Neutrophil (primary cell): ENCODE measurements around the gene GALNTL6.

ENCODE experiments used
- H3K27ac ChIP-seq: fragments of 200-600 bp; sonication (generic); 2 replicates; pipeline ENCODE4 v1.5.1; 2016; ENCODE audit warnings: mild to moderate bottlenecking, moderate library complexity
- H3K27me3 ChIP-seq: fragments of 200-600 bp; sonication (generic); 2 replicates; pipeline ENCODE4 v1.6.0; 2016; ENCODE audit warnings: mild to moderate bottlenecking
- H3K36me3 ChIP-seq: fragments of 200-600 bp; sonication (generic); 2 replicates; pipeline ENCODE4 v1.5.1; 2017
- H3K4me1 ChIP-seq, 2 experiments: fragments of 200-600 bp in 1 of 2; sonication (generic) in 1 of 2; 1 replicate in 1 of 2; 2 replicates in 1 of 2; pipeline versions ENCODE4 v1.5.1 to v1.6.1; 2013 to 2016; ENCODE audit warnings: low read depth in 1 of 2, low read length in 1 of 2, mild to moderate bottlenecking in 1 of 2, moderate library complexity in 1 of 2; ENCODE audit not compliant: control insufficient read depth in 1 of 2, insufficient read depth in 1 of 2
- H3K4me3 ChIP-seq, 2 experiments: fragments of 200-600 bp in 1 of 2; sonication (generic) in 1 of 2; 1 replicate in 1 of 2; 2 replicates in 1 of 2; pipeline ENCODE4 v1.5.1; 2013 to 2016; ENCODE audit warnings: low read depth in 1 of 2, low read length in 1 of 2, mild to moderate bottlenecking in 1 of 2, moderate library complexity in 1 of 2
- H3K9me3 ChIP-seq: fragments of 200-600 bp; sonication (generic); 2 replicates; pipeline ENCODE4 v1.5.1; 2016
- CTCF ChIP-seq: fragments of 200-600 bp; sonication (generic); IDR thresholded peaks from 2 replicates; pipeline ENCODE4 v1.5.1; 2016; ENCODE audit warnings: antibody characterized with exemption

The GALNTL6 gene

GRCh38 chr4:173057901-173058300 lies 1244.7 kb downstream of the GALNTL6 start:
- Histone ChIP-seq H3K9me3 (no peaks in the 10 kb centered on the region), H3K4me3 (no peak overlapping the region), H3K27me3 (no peaks in the 10 kb centered on the region), H3K4me1 (no peaks in the 10 kb centered on the region), H3K36me3 (no peaks in the 10 kb centered on the region), H3K27ac (no peak overlapping the region)
- no peak for TF ChIP-seq CTCF

DNA sequence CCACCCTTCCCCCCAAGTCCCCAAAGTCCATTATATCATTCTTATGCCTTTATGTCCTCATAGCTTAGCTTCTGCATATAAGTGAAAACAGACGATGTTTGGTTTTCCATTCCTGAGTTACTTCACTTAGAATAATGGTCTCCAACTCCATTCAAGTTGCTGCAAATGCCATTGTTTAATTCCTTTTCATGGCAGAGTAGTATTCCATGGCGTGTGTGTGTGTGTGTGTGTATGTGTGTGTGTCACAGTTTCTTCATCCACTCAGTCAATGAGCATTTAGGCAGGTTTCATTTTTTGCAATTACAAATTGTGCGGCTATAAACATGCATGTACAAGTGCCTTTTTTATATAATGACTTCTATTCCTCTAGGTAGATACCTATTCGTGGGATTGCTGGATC lies 1248.0 kb downstream of the GALNTL6 start:
- Histone ChIP-seq H3K9me3 (no peaks in the 10 kb centered on the region), H3K36me3 (no peaks in the 10 kb centered on the region), H3K4me3 (no peak overlapping the region), H3K4me1 (no peaks in the 10 kb centered on the region), H3K27ac (no peak overlapping the region), H3K27me3 (no peaks in the 10 kb centered on the region)
- no peak for TF ChIP-seq CTCF

DNA sequence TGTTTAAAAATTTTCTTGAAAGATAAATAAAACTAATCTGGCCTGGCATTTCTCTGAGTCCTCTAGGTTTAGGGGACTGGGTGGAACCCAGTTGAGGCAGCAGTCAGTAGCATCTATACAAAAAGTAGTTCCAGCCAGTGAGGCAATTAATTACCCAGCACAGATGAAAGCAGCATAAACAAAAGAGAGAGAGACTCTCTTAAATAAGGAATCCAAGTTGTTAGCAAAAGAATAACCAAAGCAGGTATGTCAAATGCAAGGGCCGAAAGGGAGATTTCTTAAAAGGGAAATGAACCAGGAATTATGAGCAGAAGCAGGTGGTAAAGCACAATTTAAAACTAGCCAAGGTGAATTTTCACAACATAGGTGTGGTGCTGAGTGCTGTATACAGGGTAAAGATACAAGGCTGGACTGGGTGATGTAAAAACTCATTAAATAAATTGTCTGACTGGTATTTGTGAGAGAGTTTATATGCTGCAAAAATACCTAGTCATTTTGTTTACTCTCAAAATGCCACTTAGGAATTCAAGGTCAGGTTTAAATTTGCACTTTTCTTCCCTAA lies 1260.8 kb downstream of the GALNTL6 start:
- Histone ChIP-seq H3K4me1 (no peaks in the 10 kb centered on the region), H3K36me3 (no peaks in the 10 kb centered on the region), H3K4me3 (no peak overlapping the region), H3K27me3 (no peaks in the 10 kb centered on the region), H3K27ac (no peak overlapping the region), H3K9me3 (no peaks in the 10 kb centered on the region)
- TF ChIP-seq CTCF = no peak

DNA sequence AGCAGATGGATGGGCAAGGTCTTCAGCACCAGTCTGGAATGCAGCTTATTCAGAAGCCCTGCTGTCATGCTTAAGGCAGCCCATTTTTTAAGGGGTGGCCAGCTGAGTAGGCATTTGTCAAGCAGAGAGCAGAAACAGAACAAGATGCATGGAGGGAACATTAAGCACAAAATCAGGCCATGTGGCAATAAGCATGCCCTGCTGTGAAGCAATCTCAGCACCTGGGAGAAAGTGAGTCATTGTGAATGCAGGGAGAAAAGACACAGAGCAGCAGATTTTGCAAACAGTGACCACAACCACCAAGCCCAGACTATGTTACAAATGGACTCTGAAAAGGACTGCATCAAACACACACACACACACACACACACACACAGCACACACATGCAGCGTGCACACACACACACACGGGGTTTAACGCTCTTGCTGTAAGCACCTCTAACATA lies 1261.3 kb downstream of the GALNTL6 start:
- Histone ChIP-seq H3K9me3 (no peaks in the 10 kb centered on the region), H3K4me3 (no peak overlapping the region), H3K4me1 (no peaks in the 10 kb centered on the region), H3K27ac (no peak overlapping the region), H3K27me3 (no peaks in the 10 kb centered on the region), H3K36me3 (no peaks in the 10 kb centered on the region)
- no peak for TF ChIP-seq CTCF

DNA sequence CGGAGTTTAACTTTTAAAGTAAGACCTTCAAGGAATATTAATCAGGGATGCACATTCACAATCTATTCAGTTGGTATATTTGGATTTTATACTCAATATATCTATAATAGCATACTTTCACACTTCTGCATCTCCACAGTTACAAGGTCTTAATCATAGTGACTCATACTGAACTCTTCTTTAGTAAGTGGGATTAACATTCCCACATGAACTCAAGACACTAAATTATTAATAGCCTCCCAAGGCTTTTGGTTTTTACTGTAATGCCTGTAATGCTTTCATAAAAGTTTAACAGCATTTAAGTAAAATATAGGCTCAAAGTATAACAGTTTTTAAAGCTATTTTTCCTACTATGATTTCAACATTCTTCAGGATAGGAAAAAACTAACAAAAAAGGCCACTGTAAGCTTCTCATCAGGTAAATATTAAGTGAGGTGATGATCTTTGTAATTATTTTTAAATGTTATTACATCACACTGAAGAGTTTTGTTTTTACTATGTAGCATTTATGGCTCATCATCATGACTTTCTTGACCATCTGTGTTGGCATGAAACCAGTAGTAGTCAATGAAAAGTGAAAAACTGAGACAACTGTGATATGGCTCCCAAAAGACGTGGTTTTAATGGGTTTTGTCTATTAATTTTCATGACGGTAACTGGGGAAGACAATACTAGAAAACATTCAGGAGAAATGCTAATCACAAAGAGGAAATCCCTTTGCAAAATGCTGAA lies 1263.9 kb downstream of the GALNTL6 start:
- no peaks in the 10 kb centered on the region for H3K27me3 ChIP-seq
- H3K27ac ChIP-seq = no peak overlapping the region
- no peaks in the 10 kb centered on the region for H3K4me1 ChIP-seq
- TF ChIP-seq CTCF = no peak
- H3K9me3 ChIP-seq = no peaks in the 10 kb centered on the region
- no peak overlapping the region for H3K4me3 ChIP-seq
- no peaks in the 10 kb centered on the region for H3K36me3 ChIP-seq
